LNCaP clone FGC (cell line): Measurements from ENCODE around the gene OR2W3.

Experiments used
- DNase-seq: peaks from one replicate; pipeline ENCODE4 v3.0.0-alpha.2; 2011; ENCODE audit warnings: low read depth
- H3K4me3 ChIP-seq: 2 replicates; pipeline ENCODE4 v1.5.1; 2011; ENCODE audit warnings: mild to moderate bottlenecking, low read depth, low read length, control low read depth
- CTCF ChIP-seq: IDR thresholded peaks from 2 replicates; pipeline ENCODE4 v1.5.1; 2012; ENCODE audit warnings: mild to moderate bottlenecking; ENCODE audit not compliant: control insufficient read depth, insufficient read depth; ENCODE audit errors: extremely low read depth

Gene OR2W3

DNA sequence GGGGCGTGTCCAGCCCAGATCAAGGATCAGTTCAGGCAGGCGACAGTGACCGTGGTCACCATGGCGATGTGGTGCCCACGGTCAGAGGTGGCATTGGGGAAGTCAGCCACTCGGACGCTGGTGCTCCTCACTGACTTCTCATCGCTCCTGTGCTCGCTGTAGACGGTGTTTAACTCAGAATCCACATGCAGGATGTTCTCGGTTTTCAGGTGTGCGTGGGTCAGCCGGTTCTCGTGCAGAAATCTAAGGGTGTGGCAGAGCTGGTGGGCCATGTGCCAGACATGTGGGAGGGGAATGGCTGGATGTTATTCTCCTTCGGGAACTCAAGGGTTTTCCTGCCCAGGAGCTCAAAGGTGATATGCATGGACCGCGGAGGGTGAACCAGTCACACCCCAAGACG is 41.0 kb downstream of the OR2W3 start:
- TF ChIP-seq CTCF: no peak
- no peak for DNase-seq
- H3K4me3 ChIP-seq: no peak overlapping the region

GRCh38 chr1:247936965-247937734 is 41.8 kb downstream of the OR2W3 start:
- TF ChIP-seq CTCF: peak; percentile 67
- DNase-seq: peak; percentile 22
- H3K4me3 ChIP-seq: peak overlapping the region; percentile 34; the same call in 1 of the 2 replicates

- H3K4me3 ChIP-seq: no peak overlapping the region
- no peak for DNase-seq
- TF ChIP-seq CTCF: no peak
Observed at GRCh38 chr1:247942624-247943023, 47.2 kb downstream of the OR2W3 start.
